ENCODE results near the gene CADM4. TPM values are rescaled to one million over a fixed set of nuclear protein-coding genes. Genes with fewer than 3 reads are reported as not detected.

CADM4 gene
- total and polyA plus RNA-seq, 2 donors = 1.5 to 6.5 TPM

- no peaks in the 10 kb centered on the region for H3K9me3 ChIP-seq (ENCODE audit: control insufficient read depth in 2 of 2, insufficient read depth in 1 of 2, low read length in 1 of 2)
- H3K36me3 ChIP-seq (ENCODE audit: control insufficient read depth in 2 of 2, insufficient read depth in 2 of 2, low read length in 1 of 2) = no peaks in the 10 kb centered on the region
- DNase-seq (ENCODE audit: low read depth in 6 of 9, low spot score in 9 of 9) = no peak
- WGBS = 92% methylated on average over 5 of the region's 5 CpGs
- no peak overlapping the region for H3K27ac ChIP-seq (ENCODE audit: low read depth in 1 of 2, low read length in 1 of 2)
- peaks cover 0 to 11% of the 10 kb centered on the region in 2 donors for H3K4me1 ChIP-seq (ENCODE audit: control insufficient read depth in 2 of 2, insufficient read depth in 2 of 2, low read length in 2 of 2)
- H3K27me3 ChIP-seq (ENCODE audit: control insufficient read depth in 2 of 2, insufficient read depth in 1 of 2, low read length in 1 of 2) = peaks cover 2 to 52% of the 10 kb centered on the region in 2 donors
- no peak overlapping the region for H3K4me3 ChIP-seq (ENCODE audit: low read length in 2 of 2)
These were observed 8.2 kb downstream of the CADM4 start for GRCh38 chr19:43631491-43631890.

- DNase-seq (ENCODE audit: low read depth in 6 of 9, low spot score in 9 of 9) = no peak
- Histone ChIP-seq H3K4me3 (ENCODE audit: low read length in 2 of 2) (no peak overlapping the region), H3K9me3 (ENCODE audit: control insufficient read depth in 2 of 2, insufficient read depth in 1 of 2, low read length in 1 of 2) (peaks cover 0 to 1% of the 10 kb centered on the region in 2 donors), H3K4me1 (ENCODE audit: control insufficient read depth in 2 of 2, insufficient read depth in 2 of 2, low read length in 2 of 2) (peaks cover 8 to 12% of the 10 kb centered on the region in 2 donors), H3K36me3 (ENCODE audit: control insufficient read depth in 2 of 2, insufficient read depth in 2 of 2, low read length in 1 of 2) (no peaks in the 10 kb centered on the region), H3K27ac (ENCODE audit: low read depth in 1 of 2, low read length in 1 of 2) (no peak overlapping the region), H3K27me3 (ENCODE audit: control insufficient read depth in 2 of 2, insufficient read depth in 1 of 2, low read length in 1 of 2) (peaks cover 2 to 39% of the 10 kb centered on the region in 2 donors)
- WGBS = 96% methylated on average over 3 of the region's 3 CpGs
These were observed 10.9 kb downstream of the CADM4 start for GRCh38 chr19:43628646-43629326.

GRCh38 chr19:43626838-43627237 lies 12.8 kb downstream of the CADM4 start:
- 45% methylated on average over 17 of the region's 17 CpGs for whole genome bisulfite sequencing

GRCh38 chr19:43625918-43626579 lies 13.6 kb downstream of the CADM4 start:
- DNase-seq (ENCODE audit: low read depth in 6 of 9, low spot score in 9 of 9) = no peak
- H3K9me3 ChIP-seq (ENCODE audit: control insufficient read depth in 2 of 2, insufficient read depth in 1 of 2, low read length in 1 of 2) = peaks cover 0 to 1% of the 10 kb centered on the region in 2 donors
- 66% methylated on average over 32 of the region's 32 CpGs for WGBS
- no peaks in the 10 kb centered on the region for H3K36me3 ChIP-seq (ENCODE audit: control insufficient read depth in 2 of 2, insufficient read depth in 2 of 2, low read length in 1 of 2)
- peaks cover 8 to 12% of the 10 kb centered on the region in 2 donors for H3K4me1 ChIP-seq (ENCODE audit: control insufficient read depth in 2 of 2, insufficient read depth in 2 of 2, low read length in 2 of 2)
- peaks cover 0 to 28% of the 10 kb centered on the region in 2 donors for H3K27me3 ChIP-seq (ENCODE audit: control insufficient read depth in 2 of 2, insufficient read depth in 1 of 2, low read length in 1 of 2)
- no peak overlapping the region for H3K27ac ChIP-seq (ENCODE audit: low read depth in 1 of 2, low read length in 1 of 2)
- H3K4me3 ChIP-seq (ENCODE audit: low read length in 2 of 2) = no peak overlapping the region

More at GRCh38 chr19:43626838-43627237, 12.8 kb downstream of the CADM4 start:
- H3K27me3 ChIP-seq (ENCODE audit: control insufficient read depth in 2 of 2, insufficient read depth in 1 of 2, low read length in 1 of 2) = peaks cover 0 to 28% of the 10 kb centered on the region in 2 donors
- H3K36me3 ChIP-seq (ENCODE audit: control insufficient read depth in 2 of 2, insufficient read depth in 2 of 2, low read length in 1 of 2) = no peaks in the 10 kb centered on the region
- H3K9me3 ChIP-seq (ENCODE audit: control insufficient read depth in 2 of 2, insufficient read depth in 1 of 2, low read length in 1 of 2) = peaks cover 0 to 1% of the 10 kb centered on the region in 2 donors
- no peak for DNase-seq (ENCODE audit: low read depth in 6 of 9, low spot score in 9 of 9)
- H3K4me1 ChIP-seq (ENCODE audit: control insufficient read depth in 2 of 2, insufficient read depth in 2 of 2, low read length in 2 of 2) = peaks cover 8 to 12% of the 10 kb centered on the region in 2 donors
- no peak overlapping the region for H3K4me3 ChIP-seq (ENCODE audit: low read length in 2 of 2)
- H3K27ac ChIP-seq (ENCODE audit: low read depth in 1 of 2, low read length in 1 of 2) = no peak overlapping the region

- Histone ChIP-seq H3K9me3 (ENCODE audit: control insufficient read depth in 2 of 2, insufficient read depth in 1 of 2, low read length in 1 of 2) (peaks cover 0 to 1% of the 10 kb centered on the region in 2 donors), H3K27me3 (ENCODE audit: control insufficient read depth in 2 of 2, insufficient read depth in 1 of 2, low read length in 1 of 2) (peaks cover 0 to 26% of the 10 kb centered on the region in 2 donors), H3K4me3 (ENCODE audit: low read length in 2 of 2) (no peak overlapping the region), H3K36me3 (ENCODE audit: control insufficient read depth in 2 of 2, insufficient read depth in 2 of 2, low read length in 1 of 2) (no peaks in the 10 kb centered on the region), H3K4me1 (ENCODE audit: control insufficient read depth in 2 of 2, insufficient read depth in 2 of 2, low read length in 2 of 2) (peaks cover 16 to 22% of the 10 kb centered on the region in 2 donors), H3K27ac (ENCODE audit: low read depth in 1 of 2, low read length in 1 of 2) (peak overlapping the region in 1 of 2 donors; percentile 73)
- WGBS = 6% methylated on average over 30 of the region's 30 CpGs
- DNase-seq (ENCODE audit: low read depth in 6 of 9, low spot score in 9 of 9) = peak; percentile 64 to 92 (median 84)
These were observed 14.7 kb downstream of the CADM4 start for GRCh38 chr19:43624933-43625332.

- Histone ChIP-seq H3K4me1 (ENCODE audit: control insufficient read depth in 2 of 2, insufficient read depth in 2 of 2, low read length in 2 of 2) (peaks cover 16 to 23% of the 10 kb centered on the region in 2 donors), H3K36me3 (ENCODE audit: control insufficient read depth in 2 of 2, insufficient read depth in 2 of 2, low read length in 1 of 2) (no peaks in the 10 kb centered on the region), H3K27ac (ENCODE audit: low read depth in 1 of 2, low read length in 1 of 2) (peak overlapping the region in 1 of 2 donors; percentile 73), H3K27me3 (ENCODE audit: control insufficient read depth in 2 of 2, insufficient read depth in 1 of 2, low read length in 1 of 2) (peaks cover 0 to 26% of the 10 kb centered on the region in 2 donors), H3K4me3 (ENCODE audit: low read length in 2 of 2) (no peak overlapping the region), H3K9me3 (ENCODE audit: control insufficient read depth in 2 of 2, insufficient read depth in 1 of 2, low read length in 1 of 2) (peaks cover 0 to 1% of the 10 kb centered on the region in 2 donors)
- no peak for DNase-seq (ENCODE audit: low read depth in 6 of 9, low spot score in 9 of 9)
- 88% methylated on average over 35 of the region's 35 CpGs for WGBS
These were observed 15.6 kb downstream of the CADM4 start for GRCh38 chr19:43623889-43624670.

- H3K9me3 ChIP-seq (ENCODE audit: control insufficient read depth in 2 of 2, insufficient read depth in 1 of 2, low read length in 1 of 2) = peaks cover 0 to 1% of the 10 kb centered on the region in 2 donors
- no peak for DNase-seq (ENCODE audit: low read depth in 6 of 9, low spot score in 9 of 9)
- H3K4me3 ChIP-seq (ENCODE audit: low read length in 2 of 2) = no peak overlapping the region
- 97% methylated on average over 1 of the region's 1 CpG for WGBS
- H3K27me3 ChIP-seq (ENCODE audit: control insufficient read depth in 2 of 2, insufficient read depth in 1 of 2, low read length in 1 of 2) = peaks cover 0 to 26% of the 10 kb centered on the region in 2 donors
- no peak overlapping the region for H3K27ac ChIP-seq (ENCODE audit: low read depth in 1 of 2, low read length in 1 of 2)
- no peaks in the 10 kb centered on the region for H3K36me3 ChIP-seq (ENCODE audit: control insufficient read depth in 2 of 2, insufficient read depth in 2 of 2, low read length in 1 of 2)
- peaks cover 16 to 34% of the 10 kb centered on the region in 2 donors for H3K4me1 ChIP-seq (ENCODE audit: control insufficient read depth in 2 of 2, insufficient read depth in 2 of 2, low read length in 2 of 2)
These were observed 16.7 kb downstream of the CADM4 start for GRCh38 chr19:43622956-43623355.

GRCh38 chr19:43622070-43622469 lies 17.6 kb downstream of the CADM4 start:
- H3K4me3 ChIP-seq (ENCODE audit: low read length in 2 of 2) = no peak overlapping the region
- no peak for DNase-seq (ENCODE audit: low read depth in 6 of 9, low spot score in 9 of 9)
- H3K36me3 ChIP-seq (ENCODE audit: control insufficient read depth in 2 of 2, insufficient read depth in 2 of 2, low read length in 1 of 2) = no peaks in the 10 kb centered on the region
- H3K27ac ChIP-seq (ENCODE audit: low read depth in 1 of 2, low read length in 1 of 2) = no peak overlapping the region
- H3K9me3 ChIP-seq (ENCODE audit: control insufficient read depth in 2 of 2, insufficient read depth in 1 of 2, low read length in 1 of 2) = peaks cover 0 to 1% of the 10 kb centered on the region in 2 donors
- 93% methylated on average over 4 of the region's 4 CpGs for whole genome bisulfite sequencing
- peaks cover 16 to 34% of the 10 kb centered on the region in 2 donors for H3K4me1 ChIP-seq (ENCODE audit: control insufficient read depth in 2 of 2, insufficient read depth in 2 of 2, low read length in 2 of 2)
- H3K27me3 ChIP-seq (ENCODE audit: control insufficient read depth in 2 of 2, insufficient read depth in 1 of 2, low read length in 1 of 2) = peaks cover 0 to 20% of the 10 kb centered on the region in 2 donors

All from thymus (tissue), 11 donors.